GM12878 (cell line): Measurements from ENCODE around the gene PRF1. TPM values are rescaled to one million over a fixed set of nuclear protein-coding genes. Genes with fewer than 3 reads are reported as not detected.

Experiments used
- ATAC-seq: fragments of 200-7000 bp; cut with Tn5 transposase; 3 replicates; pipeline ENCODE4 v1.9.1; 2020; ENCODE audit warnings: mild to moderate bottlenecking, moderate library complexity
- BruUV-seq: library from RNA; stranded (reverse); fragments of 400-500 nt; replicated peaks from 2 replicates; lab custom pipeline; 2021; lab: Mats Ljungman, UMichigan
- CTCF ChIA-PET: fragments of 300-600 bp; sonication (Branson Sonifier 250); formaldehyde crosslinking; extraction: SDS; loops from one replicate; lab custom pipeline; 2021; ENCODE audit warnings: inconsistent platforms; lab: Yijun Ruan, JAX
- POLR2A ChIA-PET: fragments of 350-600 bp; formaldehyde crosslinking; extraction: SDS; loops from one replicate; lab custom pipeline; 2021; ENCODE audit warnings: inconsistent platforms; lab: Charles Lee
- RAD21 ChIA-PET: fragments of 300-600 bp; sonication (Branson Sonifier 250); formaldehyde crosslinking; loops from one replicate; lab custom pipeline; 2023; ENCODE audit warnings: antibody characterized with exemption; ENCODE audit not compliant: unreplicated experiment; lab: Charles Lee
- SMC1A ChIA-PET: fragments of 300-600 bp; sonication (Branson Sonifier 250); formaldehyde crosslinking; loops from one replicate; lab custom pipeline; 2023; ENCODE audit not compliant: unreplicated experiment, uncharacterized antibody; lab: Charles Lee
- DNase-seq: peaks from one replicate; pipeline ENCODE4 v3.0.0-alpha.2; 2011; ENCODE audit warnings: low read depth, low spot score
- FAIRE-seq: peaks from 3 replicates; lab custom pipeline; 2011; peaks lifted over from hg19 to GRCh38; lab: Jason Lieb, UNC
- H2AFZ ChIP-seq: 2 replicates; pipeline ENCODE4 v1.6.0; 2011; ENCODE audit warnings: low read depth, low read length, control low read depth; ENCODE audit not compliant: control insufficient read depth
- H3K27ac ChIP-seq: 2 replicates; pipeline ENCODE4 v1.5.1; 2011; ENCODE audit warnings: control low read depth; ENCODE audit not compliant: control insufficient read depth, insufficient read depth
- H3K27me3 ChIP-seq, 2 experiments: replicated peaks in 1 of 2; 2 replicates each; pipeline versions ENCODE4 v1.6.0 to v1.6.1; 2011; ENCODE audit warnings: low read length in 1 of 2; ENCODE audit not compliant: control insufficient read depth in 2 of 2, insufficient read depth in 2 of 2
- H3K36me3 ChIP-seq, 2 experiments: 2 replicates each; pipeline ENCODE4 v1.5.1; 2011; ENCODE audit warnings: low read length in 1 of 2; ENCODE audit not compliant: control insufficient read depth in 2 of 2, insufficient read depth in 2 of 2
- H3K4me1 ChIP-seq: 2 replicates; pipeline ENCODE4 v1.6.1; 2011; ENCODE audit warnings: mild to moderate bottlenecking, low read length, moderate library complexity, mixed read lengths; ENCODE audit not compliant: control insufficient read depth, insufficient read depth
- H3K4me2 ChIP-seq: 2 replicates; pipeline ENCODE4 v1.6.0; 2011; ENCODE audit warnings: control low read depth; ENCODE audit not compliant: control insufficient read depth, insufficient read depth
- H3K4me3 ChIP-seq: fragments of 200-600 bp; sonication (generic); 2 replicates; pipeline ENCODE4 v1.5.1; 2016
- H3K79me2 ChIP-seq: 2 replicates; pipeline ENCODE4 v1.6.0; 2011; ENCODE audit warnings: low read length; ENCODE audit not compliant: control insufficient read depth, insufficient read depth
- H3K9ac ChIP-seq: 2 replicates; pipeline ENCODE4 v1.8.0; 2011; ENCODE audit warnings: low read length, control low read depth, mixed read lengths; ENCODE audit not compliant: control insufficient read depth, insufficient read depth
- H3K9me3 ChIP-seq: replicated peaks from 3 replicates; pipeline ENCODE4 v1.5.1; 2011; ENCODE audit warnings: mild to moderate bottlenecking, low read length; ENCODE audit not compliant: control insufficient read depth, insufficient read depth
- H4K20me1 ChIP-seq: 2 replicates; pipeline ENCODE4 v1.6.0; 2011; ENCODE audit not compliant: control insufficient read depth, insufficient read depth
- BACH1 ChIP-seq: fragments of 450-650 bp; IDR thresholded peaks from 2 replicates; pipeline ENCODE4 v1.6.1; 2017; ENCODE audit warnings: mild to moderate bottlenecking, borderline replicate concordance
- ELK1 ChIP-seq: IDR thresholded peaks from 2 replicates; pipeline ENCODE4 v1.6.1; 2012; ENCODE audit warnings: low read depth, low read length, improper control_type of control experiment
- EP300 ChIP-seq, 2 experiments: fragments of 150-350 bp in 1 of 2; IDR thresholded peaks; 2 replicates each; pipeline ENCODE4 v1.6.1; 2011 to 2012; ENCODE audit warnings: low read depth in 2 of 2, low read length in 2 of 2, borderline replicate concordance in 1 of 2, improper control_type of control experiment in 1 of 2, inconsistent platforms in 1 of 2; ENCODE audit not compliant: control insufficient read depth in 1 of 2
- ESRRA ChIP-seq: IDR thresholded peaks from 2 replicates; pipeline ENCODE4 v1.6.1; 2012; ENCODE audit warnings: mild to moderate bottlenecking, low read length, improper control_type of control experiment
- HDAC6 ChIP-seq: fragments of 200-600 bp; sonication (generic); IDR thresholded peaks from one replicate; pipeline ENCODE4 v1.8.0; 2017; ENCODE audit warnings: antibody characterized with exemption; ENCODE audit not compliant: unreplicated experiment
- IRF4 ChIP-seq: IDR thresholded peaks from 2 replicates; pipeline ENCODE4 v1.6.1; 2011; ENCODE audit warnings: low read depth, low read length
- NBN ChIP-seq: fragments of 450-650 bp; IDR thresholded peaks from 2 replicates; pipeline ENCODE4 v1.6.1; 2016
- PRDM15 ChIP-seq: fragments of 450-650 bp; formaldehyde crosslinking; IDR thresholded peaks from 2 replicates; pipeline ENCODE4 v1.4.0; 2020; ENCODE audit warnings: mild to moderate bottlenecking, moderate library complexity
- RAD51 ChIP-seq: fragments of 450-650 bp; IDR thresholded peaks from 2 replicates; pipeline ENCODE4 v1.6.1; 2016; ENCODE audit warnings: moderate library complexity, mild to moderate bottlenecking, inconsistent platforms
- RELA ChIP-seq: fragments of 450-650 bp; IDR thresholded peaks from 2 replicates; pipeline ENCODE4 v1.8.0; 2014; ENCODE audit warnings: borderline replicate concordance; ENCODE audit not compliant: partially characterized antibody
- RUNX3 ChIP-seq: IDR thresholded peaks from 2 replicates; pipeline ENCODE4 v1.6.1; 2012; ENCODE audit warnings: low read length, inconsistent platforms
- SIX5 ChIP-seq: IDR thresholded peaks from 2 replicates; pipeline ENCODE4 v1.6.1; 2011; ENCODE audit warnings: mild to moderate bottlenecking, low read depth, low read length, moderate library complexity; ENCODE audit not compliant: severe bottlenecking
- SMAD1 ChIP-seq: fragments of 450-650 bp; IDR thresholded peaks from 2 replicates; pipeline ENCODE4 v1.6.1; 2018; ENCODE audit warnings: mild to moderate bottlenecking, low read depth; ENCODE audit not compliant: partially characterized antibody
- SMARCA5 ChIP-seq: fragments of 450-650 bp; IDR thresholded peaks from 2 replicates; pipeline ENCODE4 v1.6.1; 2017; ENCODE audit warnings: mild to moderate bottlenecking
- ZNF622 ChIP-seq: fragments of 450-650 bp; IDR thresholded peaks from 2 replicates; pipeline ENCODE4 v1.6.1; 2017; ENCODE audit warnings: mild to moderate bottlenecking, inconsistent platforms
- WGBS: methylation state at CpG from one replicate; pipeline ENCODE4 v1.1.6; 2016; ENCODE audit warnings: low lambda C conversion rate; ENCODE audit not compliant: insufficient replicate concordance, insufficient coverage; ENCODE audit errors: missing lambda C conversion rate; 5-methylcytosine and 5-hydroxymethylcytosine counted together
- in situ Hi-C: fragments of 300-500 bp; cut with MboI; formaldehyde crosslinking; loops from 9 replicates; pipeline ENCODE4 v1.14.3; 2018; ENCODE audit warnings: mixed read lengths
- intact Hi-C: fragments of 100-400 bp; cut with micrococcal nuclease; formaldehyde crosslinking; loops from one replicate; pipeline ENCODE4 v1.14.2; 2022; ENCODE audit not compliant: unreplicated experiment
- polyA plus RNA-seq, 11 experiments: library from polyadenylated mRNA; depleted of rRNA in 4 of 11; unstranded in 6 of 11; stranded (reverse) in 5 of 11; fragments of >200 nt; fragmentation: Nextera tagmentation in 4 of 11; fragmentation: Illumina TruSeq in 1 of 11; extraction: Ambion mirVana in 4 of 11; extraction: Trizol in 1 of 11; gene quantifications; 1 replicate in 1 of 11; 2 replicates in 10 of 11; pipeline versions ENCODE4 v1.2.1 to v1.2.3, GENCODE V29; 2011 to 2016; ENCODE audit warnings: inconsistent platforms in 2 of 11, missing spikeins in 2 of 11, low read depth in 1 of 11
- total RNA-seq, 4 experiments: library from RNA; depleted of rRNA in 3 of 4; stranded (reverse); fragments of >200 nt in 3 of 4; fragmentation: Illumina TruSeq in 1 of 4; extraction: Trizol in 1 of 4; gene quantifications; 2 replicates each; pipeline versions ENCODE4 v1.2.1 to v1.2.3, GENCODE V29; 2013 to 2021

PRF1 gene
- total and polyA plus RNA-seq, 10 of the 15 experiments (the other 5 are each of a cell fraction or from before 2014, with no cell fraction given), result 0.84 to 15.7 (median 1.3) TPM

GRCh38 chr10:70650718-70651117 is 48.2 kb upstream of the PRF1 start:
- 85% methylated on average over 3 of the region's 3 CpGs for WGBS
- intact Hi-C loops (no loop called here), in situ Hi-C loops (no loop called here)
- 0 out of 2 replicates have a peak, but pooled peaks cover under 1% of the 10 kb centered on the region for H3K4me1 ChIP-seq
- no peak overlapping the region for H3K4me2 ChIP-seq
- RAD21 ChIA-PET, result no interaction called here
- no peak for TF ChIP-seq EP300 (IDR thresholded peaks at IDR 0.05; ENCODE audit: borderline replicate concordance in 1 of 2, control insufficient read depth in 1 of 2, low read depth in 2 of 2, low read length in 2 of 2)
- TF ChIP-seq IRF4, result no peak
- TF ChIP-seq NBN, result no peak
- no peak for TF ChIP-seq BACH1
- TF ChIP-seq ZNF622, result no peak
- no peak for TF ChIP-seq ESRRA
- no peak for TF ChIP-seq RAD51
- no peak for TF ChIP-seq SMARCA5
- no peak for TF ChIP-seq HDAC6
- TF ChIP-seq ELK1, result no peak
- TF ChIP-seq RELA, result no peak
- TF ChIP-seq PRDM15 (CRISPR knock-in tag), result no peak
- no peak for TF ChIP-seq SIX5
- TF ChIP-seq RUNX3, result no peak
- no peak for TF ChIP-seq SMAD1
- H3K27me3 ChIP-seq, result no peaks in the 10 kb centered on the region; a peak in 1 of 4 replicates
- no peak overlapping the region for H2AFZ ChIP-seq
- POLR2A ChIA-PET, result no interaction called here
- no TSS peak for BruUV-seq
- FAIRE-seq (no peak), ATAC-seq (no peak), DNase-seq (no peak)
- H3K79me2 ChIP-seq, result no peaks in the 10 kb centered on the region
- H3K9me3 ChIP-seq, result peaks cover 22% of the 10 kb centered on the region
- no peaks in the 10 kb centered on the region for H4K20me1 ChIP-seq
- H3K36me3 ChIP-seq, result no peaks in the 10 kb centered on the region
- SMC1A ChIA-PET, result no interaction called here
- H3K4me3 ChIP-seq, result no peak overlapping the region
- H3K9ac ChIP-seq, result no peak overlapping the region
- no peak overlapping the region for H3K27ac ChIP-seq
- CTCF ChIA-PET, result no interaction called here
